DOHH2 (cell line): Measurements from ENCODE around the gene FAM83C.

ENCODE experiments used
- CTCF ChIP-seq: fragments of 200-600 bp; sonication (generic); IDR thresholded peaks from one replicate; pipeline ENCODE4 v1.5.1; 2014; ENCODE audit warnings: antibody characterized with exemption, mild to moderate bottlenecking, low read depth, low read length; ENCODE audit not compliant: poor library complexity, severe bottlenecking
- EZH2phosphoT487 ChIP-seq: fragments of 200-600 bp; sonication (generic); IDR thresholded peaks from 2 replicates; pipeline ENCODE4 v1.6.1; 2017; ENCODE audit warnings: borderline replicate concordance, mild to moderate bottlenecking, antibody characterized with exemption, low read length, moderate library complexity, mixed read lengths

GRCh38 chr20:35243317-35243716 lies 48.9 kb downstream of the FAM83C start:
- TF ChIP-seq CTCF (no peak), EZH2phosphoT487 (no peak)
